ENCODE results near the gene GALNT6.

GRCh38 chr12:51343201-51343600 is 48.0 kb downstream of the GALNT6 start:
- TF ChIP-seq, protein P1, sequence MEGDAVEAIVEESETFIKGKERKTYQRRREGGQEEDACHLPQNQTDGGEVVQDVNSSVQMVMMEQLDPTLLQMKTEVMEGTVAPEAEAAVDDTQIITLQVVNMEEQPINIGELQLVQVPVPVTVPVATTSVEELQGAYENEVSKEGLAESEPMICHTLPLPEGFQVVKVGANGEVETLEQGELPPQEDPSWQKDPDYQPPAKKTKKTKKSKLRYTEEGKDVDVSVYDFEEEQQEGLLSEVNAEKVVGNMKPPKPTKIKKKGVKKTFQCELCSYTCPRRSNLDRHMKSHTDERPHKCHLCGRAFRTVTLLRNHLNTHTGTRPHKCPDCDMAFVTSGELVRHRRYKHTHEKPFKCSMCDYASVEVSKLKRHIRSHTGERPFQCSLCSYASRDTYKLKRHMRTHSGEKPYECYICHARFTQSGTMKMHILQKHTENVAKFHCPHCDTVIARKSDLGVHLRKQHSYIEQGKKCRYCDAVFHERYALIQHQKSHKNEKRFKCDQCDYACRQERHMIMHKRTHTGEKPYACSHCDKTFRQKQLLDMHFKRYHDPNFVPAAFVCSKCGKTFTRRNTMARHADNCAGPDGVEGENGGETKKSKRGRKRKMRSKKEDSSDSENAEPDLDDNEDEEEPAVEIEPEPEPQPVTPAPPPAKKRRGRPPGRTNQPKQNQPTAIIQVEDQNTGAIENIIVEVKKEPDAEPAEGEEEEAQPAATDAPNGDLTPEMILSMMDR (IDR thresholded peaks at IDR 0.05), result no peak
- TF ChIP-seq POLR2AphosphoS5 (IDR thresholded peaks at IDR 0.05; ENCODE audit: low read depth, low read length), result no peak
- TF ChIP-seq TCF7L2 (IDR thresholded peaks at IDR 0.05; ENCODE audit: low read depth, low read length), result no peak

Data from Panc1 (cell line).